Activated gamma-delta T cell (primary cell): Measurements from ENCODE around the gene ZBTB32.
"Not testable (repeated sequence)": the region's sequence is repeated elsewhere in the genome, so short reads cannot be mapped to it uniquely, and the experiment has no call there.

ENCODE experiments used
- DNase-seq: peaks from one replicate; lab custom pipeline; 2025; lab: John Stamatoyannopoulos, UW
- total RNA-seq, 2 donors: gene quantifications; one replicate each; lab custom pipeline; 2026; lab: John Stamatoyannopoulos, UW

ZBTB32 gene, protein sequence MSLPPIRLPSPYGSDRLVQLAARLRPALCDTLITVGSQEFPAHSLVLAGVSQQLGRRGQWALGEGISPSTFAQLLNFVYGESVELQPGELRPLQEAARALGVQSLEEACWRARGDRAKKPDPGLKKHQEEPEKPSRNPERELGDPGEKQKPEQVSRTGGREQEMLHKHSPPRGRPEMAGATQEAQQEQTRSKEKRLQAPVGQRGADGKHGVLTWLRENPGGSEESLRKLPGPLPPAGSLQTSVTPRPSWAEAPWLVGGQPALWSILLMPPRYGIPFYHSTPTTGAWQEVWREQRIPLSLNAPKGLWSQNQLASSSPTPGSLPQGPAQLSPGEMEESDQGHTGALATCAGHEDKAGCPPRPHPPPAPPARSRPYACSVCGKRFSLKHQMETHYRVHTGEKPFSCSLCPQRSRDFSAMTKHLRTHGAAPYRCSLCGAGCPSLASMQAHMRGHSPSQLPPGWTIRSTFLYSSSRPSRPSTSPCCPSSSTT
- total RNA-seq, result 0.26 to 0.83 reads per million in 2 donors

DNA sequence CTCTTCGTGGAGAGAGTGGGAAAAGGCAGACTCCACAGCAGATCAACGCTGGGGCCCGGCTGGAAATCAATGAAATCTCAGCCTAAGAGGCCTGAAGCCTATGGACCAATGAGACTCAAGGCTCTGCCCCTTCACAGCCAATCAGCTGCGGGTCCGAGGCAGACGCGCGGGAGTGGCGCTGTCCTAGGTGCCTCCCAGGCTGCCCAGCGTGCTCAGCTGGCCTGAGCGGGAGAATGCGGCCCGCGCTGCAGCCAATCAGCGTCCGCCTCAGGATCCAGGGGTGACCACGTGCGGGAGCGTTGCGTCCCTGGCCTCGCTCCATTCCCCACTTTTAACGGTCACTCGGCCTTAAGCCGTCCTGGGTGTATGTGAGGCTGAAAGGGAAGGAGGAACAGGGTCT lies at the start of gene ZBTB32:
Gene ZBTB32 (plus strand): TSS at position 341 of the 400 bp plus-strand sequence. CDS start 10,069 bp downstream, outside the sequence.
- no peak for DNase-seq

DNA sequence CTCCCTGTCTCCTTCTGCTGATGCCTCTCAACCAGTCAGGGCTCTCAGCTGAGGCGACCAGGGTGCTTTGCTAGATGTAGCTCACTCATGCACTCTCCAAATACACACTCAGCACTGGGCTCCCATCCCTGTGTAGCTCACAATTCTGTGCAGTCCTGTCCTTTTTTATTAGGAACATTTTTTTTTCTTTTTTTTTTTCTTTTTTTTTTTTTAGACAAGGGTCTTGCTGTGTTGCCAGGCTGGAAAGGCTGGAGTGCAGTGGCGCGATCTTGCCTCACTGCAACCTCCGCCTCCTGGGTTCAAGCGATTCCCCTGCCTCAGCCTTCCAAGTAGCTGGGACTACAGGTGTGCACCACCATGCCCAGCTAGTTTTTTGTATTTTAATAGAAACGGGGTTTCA lies 49.5 kb upstream of the ZBTB32 start:
- DNase-seq, result not testable (repeated sequence)

DNA sequence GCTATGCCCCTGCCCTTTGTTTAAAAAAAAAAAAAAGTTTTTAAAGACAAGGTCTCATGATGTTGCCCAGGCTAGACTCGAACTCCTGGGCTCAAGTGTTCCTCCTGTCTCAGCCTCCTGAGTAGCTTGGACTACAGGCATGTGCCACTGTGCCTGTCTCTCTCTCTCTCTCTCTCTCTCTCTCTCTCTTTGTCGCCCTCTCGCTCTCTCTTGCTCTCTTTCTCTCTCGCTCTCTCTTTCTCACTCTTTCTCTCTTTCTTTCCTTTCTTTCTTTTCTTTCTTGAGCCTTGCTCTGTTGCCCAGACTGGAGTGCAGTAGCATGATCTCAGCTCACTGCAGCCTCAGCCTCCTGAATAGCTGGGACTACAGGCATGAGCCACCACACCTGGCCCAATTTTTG lies 48.8 kb upstream of the ZBTB32 start:
- no peak for DNase-seq

DNA sequence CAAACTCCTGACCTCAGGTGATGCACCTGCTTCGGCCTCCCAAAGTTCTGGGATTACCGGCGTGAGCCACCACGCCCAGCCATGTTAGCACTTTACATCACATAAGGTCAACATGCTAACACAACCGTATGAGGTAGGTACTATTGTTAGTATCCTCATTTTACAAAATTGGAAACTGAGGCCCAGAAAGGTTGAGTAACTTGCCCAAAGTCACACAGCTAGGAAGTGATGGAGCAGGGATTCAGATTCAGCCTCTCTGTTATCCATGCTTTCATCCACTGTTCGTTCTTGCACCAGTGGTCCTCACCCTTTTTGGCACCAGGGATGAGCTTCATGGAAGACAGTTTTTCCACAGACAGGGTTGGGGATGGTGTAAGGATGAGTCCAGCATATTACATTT lies 47.7 kb upstream of the ZBTB32 start:
- no peak for DNase-seq

DNA sequence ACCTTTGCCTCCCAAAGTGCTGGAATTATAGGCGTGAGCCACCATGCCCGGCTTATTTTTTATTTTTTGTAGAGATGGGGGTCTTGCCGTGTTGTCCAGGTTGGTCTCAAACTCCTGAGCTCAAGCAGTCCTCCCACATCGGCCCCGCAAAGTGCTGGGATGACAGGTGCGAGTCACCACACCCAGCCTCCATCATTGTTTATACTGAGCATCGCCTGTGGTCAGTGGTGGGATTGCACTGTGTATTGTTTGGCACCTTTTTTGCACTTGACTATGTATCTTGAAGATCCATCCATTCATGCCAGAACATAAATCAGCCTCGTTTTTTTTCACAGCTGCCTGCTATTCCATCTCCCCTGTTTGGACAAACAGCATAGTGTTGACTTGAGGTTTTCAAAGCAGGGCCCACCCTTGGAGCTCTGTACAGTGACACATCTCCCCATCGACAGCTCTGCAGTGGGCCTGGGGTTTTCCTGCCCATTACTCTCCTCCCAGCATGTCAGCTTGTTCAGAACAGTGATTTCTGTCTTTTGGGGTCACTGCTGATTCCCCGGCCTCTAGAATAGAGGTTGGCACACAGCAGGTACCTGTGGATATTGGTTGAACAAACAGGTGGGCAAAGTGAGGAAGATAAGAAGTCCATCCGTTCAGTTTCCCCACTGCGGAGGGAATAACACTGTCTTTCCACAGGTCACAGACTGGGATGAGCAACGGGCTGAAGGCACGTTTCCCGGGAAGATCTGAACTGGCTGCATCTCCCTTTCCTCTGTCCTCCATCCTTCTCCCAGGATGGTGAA lies 46.3 kb upstream of the ZBTB32 start:
- DNase-seq, result no peak

DNA sequence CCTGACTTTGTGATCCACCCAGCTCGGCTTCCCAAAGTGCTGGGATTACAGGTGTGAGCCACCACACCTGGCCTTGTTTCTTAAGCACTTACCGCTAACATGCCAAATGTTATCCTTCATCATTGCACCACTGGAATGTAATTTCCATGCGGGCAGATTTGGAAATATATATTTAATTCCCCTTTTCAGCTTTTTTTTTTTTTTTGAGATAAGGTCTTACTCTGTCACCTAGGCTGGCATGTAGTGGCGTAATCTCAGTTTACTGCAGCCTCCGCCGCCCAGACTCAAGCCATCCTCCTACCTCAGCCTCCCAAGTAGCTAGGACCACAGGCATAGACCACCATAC lies 42.4 kb upstream of the ZBTB32 start:
- DNase-seq, result no peak

DNA sequence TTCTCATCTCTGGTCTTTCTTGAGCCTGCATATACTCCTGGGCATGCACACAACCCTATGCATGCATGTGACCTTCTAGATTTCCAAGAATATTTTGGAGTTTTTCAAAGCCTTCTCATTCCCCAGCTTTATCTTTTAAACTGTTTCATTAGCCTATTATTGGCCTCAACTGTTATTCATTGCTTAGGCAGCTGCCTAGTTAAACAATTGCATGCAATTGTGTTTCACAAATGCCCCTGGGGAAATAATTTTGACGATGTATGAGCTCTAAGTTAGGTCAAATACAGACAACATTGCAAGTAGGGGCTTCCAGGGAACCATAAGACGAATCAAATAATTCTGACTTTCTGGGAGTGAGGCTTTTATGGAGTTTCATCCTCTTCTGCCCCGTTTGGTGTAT lies 40.4 kb upstream of the ZBTB32 start:
- DNase-seq, result no peak

DNA sequence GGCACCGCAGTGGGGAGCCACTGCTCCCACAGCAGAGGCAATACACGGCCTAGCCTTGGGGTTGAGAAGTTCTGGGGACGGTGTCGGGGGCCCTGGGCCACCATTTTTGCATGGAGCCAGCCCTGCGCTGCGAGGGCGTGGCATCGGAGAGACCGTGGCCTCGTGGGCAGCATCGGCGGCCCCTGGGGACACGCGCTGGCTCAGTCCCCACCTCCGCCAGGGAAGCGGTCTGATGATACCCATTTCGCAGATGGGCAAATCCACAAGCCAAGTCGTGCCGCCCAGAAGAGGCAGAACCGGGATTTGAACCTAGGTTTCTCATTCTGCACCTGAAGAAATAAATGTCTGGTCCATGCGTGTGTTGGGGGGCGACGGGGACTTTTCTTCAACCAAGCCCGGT lies 39.2 kb upstream of the ZBTB32 start:
- DNase-seq, result no peak

DNA sequence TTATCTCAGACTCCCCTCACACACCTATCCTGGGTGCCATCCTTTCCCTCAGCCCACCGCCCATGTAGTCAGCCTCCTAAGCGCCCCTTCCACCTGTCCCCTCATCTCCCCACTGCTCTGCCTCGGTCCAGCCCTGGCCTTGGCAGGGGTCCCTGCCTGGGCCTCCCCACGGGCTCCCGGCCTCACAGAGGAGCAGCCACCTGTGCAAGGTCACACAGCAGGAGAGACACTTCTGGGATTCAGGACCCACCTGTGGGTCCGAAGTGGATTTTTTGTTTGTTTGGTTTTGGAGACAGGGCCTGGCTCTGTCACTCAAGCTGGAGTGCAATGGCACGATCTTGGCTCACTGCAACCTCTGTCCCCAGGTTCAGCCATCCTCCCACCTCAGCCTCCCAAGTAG lies 38.8 kb upstream of the ZBTB32 start:
- DNase-seq, result no peak

DNA sequence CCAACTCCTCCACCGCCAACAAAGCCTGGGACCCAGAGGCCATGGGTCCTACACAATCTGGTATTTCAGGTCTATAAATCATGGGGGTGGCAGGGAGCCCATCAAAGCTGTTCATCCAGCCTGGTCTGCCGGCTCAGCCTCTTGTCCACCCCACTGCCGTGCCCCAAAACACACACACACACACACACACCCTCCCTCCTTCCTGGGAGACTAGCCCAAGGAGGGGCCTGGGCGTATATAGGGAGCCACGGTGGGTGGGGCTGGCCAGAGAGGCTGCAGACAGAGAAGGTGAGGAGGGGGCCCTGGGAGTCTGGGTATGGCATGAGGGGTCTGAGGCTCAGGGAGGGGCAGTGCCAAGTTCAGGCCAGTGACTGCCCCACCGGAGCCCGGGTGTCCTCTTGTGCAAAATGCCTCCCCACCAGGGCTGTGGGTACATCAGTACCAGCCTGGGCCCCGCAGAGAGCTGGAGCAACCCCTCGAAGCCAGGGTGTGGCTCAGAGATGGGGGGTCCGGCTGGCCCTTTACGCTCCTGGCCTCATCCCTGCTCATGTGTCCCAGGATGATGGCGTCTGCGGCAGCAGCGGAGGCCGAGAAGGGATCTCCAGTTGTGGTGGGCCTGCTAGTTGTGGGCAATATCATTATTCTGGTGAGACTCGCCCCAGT lies 38.0 kb upstream of the ZBTB32 start, which contains the start of gene UPK1A:
Gene UPK1A (plus strand): TSS at position 267 of the 663 bp plus-strand sequence. CDS start 296 bp downstream, at position 563.
- DNase-seq, result no peak

DNA sequence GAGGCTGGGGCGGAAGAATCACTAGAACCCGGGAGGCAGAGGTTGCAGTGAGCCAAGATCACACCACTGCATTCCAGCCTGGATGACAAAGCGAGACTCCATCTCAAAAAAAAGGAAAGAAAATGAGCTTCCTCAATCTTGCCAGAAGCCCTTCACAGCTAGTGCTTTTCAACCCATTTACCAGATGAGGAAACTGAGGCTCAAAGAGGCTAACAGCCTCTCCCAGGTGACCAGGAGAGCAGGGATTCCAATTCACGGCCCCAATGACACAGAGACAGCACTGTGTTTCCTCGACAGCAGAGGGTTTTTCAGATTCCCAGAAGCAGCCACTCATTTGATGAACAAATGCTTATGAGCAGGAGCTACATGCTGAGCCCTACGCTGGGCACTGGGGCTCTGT lies 34.8 kb upstream of the ZBTB32 start:
- DNase-seq, result no peak

DNA sequence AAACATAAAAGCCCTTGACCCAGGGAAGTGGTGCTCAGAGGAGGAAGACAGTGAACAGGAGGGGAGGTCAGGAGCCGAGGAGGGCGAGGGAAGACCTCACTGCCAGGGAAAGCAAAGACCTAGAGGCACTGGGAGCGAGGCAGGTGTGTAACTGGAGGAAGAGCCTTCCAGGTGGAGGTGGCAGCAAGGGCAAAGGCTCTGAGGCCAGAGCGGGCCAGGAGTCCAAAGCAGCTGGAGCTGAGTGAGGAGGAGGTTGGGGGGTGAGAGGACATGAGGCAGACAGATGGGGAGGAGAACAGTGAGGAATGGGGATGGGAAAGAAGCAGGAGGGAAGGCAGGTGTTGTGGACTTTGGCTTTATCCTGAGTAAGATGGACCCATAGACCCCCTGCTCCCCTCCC lies 34.4 kb upstream of the ZBTB32 start:
- no peak for DNase-seq

DNA sequence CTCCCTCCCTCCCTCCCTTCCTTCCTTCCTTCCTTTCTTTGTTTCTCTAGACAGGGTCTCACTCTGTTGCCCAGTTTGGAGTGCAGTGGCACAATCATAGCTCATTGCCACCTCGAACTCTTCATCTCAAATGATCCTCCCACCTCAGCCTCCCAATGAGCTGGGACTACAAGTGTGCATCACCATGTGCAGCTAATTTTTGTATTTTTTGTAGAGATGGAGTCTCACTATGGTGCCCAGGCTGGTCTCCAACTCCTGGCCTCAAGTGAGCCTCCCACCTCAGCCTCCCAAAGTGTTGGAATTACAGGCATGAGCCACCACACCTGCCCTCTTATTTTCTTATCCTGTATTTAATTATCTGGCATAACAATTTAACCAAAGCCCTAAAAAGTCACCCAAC lies 33.7 kb upstream of the ZBTB32 start:
- no peak for DNase-seq

DNA sequence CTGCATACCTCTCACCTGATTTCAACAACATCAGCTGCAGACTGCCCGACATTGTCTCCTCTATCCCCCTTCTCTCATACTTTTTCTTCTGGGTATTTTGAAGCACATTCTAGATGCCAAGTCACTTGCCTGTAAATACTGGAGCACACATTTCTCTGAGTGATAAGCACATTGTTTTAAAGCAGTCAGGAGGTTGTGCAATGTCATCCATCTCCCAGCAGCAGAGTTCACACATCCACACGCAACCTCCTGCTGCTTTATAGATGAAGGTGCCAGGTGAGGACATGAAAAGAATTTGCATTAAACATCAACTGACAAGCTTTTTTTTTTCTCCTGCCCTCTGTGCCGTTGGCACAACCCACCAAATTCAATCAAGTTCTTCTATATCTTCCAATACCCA lies 32.5 kb upstream of the ZBTB32 start:
- DNase-seq, result no peak

DNA sequence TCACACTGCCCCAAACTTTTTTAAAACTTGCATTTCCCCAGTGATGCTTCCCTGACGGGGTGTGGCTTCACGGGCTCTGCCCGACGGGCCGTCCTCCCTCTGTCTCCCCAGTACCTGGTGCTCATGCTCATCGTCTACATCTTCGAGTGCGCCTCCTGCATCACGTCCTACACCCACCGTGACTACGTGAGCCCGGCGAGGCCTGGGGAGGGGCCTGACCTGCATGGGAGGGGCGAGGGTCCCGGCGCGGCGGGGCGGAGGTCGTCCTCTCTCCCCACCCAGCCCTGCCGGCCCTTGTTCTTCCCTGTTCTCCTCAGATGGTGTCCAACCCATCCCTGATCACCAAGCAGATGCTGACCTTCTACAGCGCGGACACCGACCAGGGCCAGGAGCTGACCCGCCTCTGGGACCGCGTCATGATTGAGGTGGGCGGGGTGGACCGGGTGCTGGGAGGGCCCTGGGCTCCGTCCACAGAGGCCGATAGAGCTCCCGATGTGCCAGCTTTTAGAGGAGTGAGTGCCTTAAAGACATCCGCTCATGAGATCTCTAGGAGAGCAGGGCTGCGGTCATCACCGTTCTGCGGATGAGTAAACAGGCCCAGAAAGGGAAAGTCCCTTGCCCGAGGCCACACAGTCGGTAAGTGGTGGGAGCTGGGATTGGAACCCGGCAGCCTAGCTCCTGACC lies 31.1 kb upstream of the ZBTB32 start:
- DNase-seq, result no peak

DNA sequence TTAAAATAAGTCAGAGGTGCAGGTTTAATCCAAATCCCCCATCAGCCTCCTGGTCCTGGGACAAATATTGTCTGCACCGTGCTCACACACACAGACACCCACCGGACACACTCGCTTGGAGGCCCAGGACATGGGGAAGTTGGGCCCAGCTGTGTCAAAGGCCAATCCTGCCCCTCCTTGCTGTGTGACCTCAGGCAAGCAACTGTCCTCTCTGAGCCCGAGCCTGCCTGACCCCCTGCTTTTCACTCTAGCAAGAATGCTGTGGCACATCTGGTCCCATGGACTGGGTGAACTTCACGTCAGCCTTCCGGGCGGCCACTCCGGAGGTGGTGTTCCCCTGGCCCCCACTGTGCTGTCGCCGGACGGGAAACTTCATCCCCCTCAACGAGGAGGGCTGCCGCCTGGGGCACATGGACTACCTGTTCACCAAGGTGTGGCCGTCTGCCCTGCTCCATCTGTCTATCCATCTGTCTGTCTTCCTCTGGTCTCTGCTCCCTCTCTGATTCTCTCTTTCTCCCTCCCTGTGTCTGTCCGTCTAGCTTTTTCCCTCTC lies 28.7 kb upstream of the ZBTB32 start:
- no peak for DNase-seq

DNA sequence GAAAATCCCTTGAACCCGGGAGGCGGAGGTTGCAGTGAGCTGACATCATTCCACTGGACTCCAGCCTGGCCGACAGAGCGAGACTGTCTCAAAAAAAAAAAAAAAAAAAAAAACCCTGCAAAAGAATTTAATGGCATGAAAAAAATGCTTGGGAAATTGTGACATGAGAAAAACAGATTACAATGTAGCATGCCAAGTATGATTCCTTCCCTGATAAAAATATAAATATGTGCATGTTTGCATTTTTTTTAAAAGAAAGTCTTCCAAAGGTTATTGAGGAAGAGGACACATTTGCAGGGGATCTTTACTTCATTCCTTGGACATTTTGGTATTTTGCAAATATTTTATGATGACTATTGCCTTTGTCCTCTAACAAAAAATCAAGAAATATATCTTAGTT lies 14.5 kb upstream of the ZBTB32 start:
- no peak for DNase-seq

DNA sequence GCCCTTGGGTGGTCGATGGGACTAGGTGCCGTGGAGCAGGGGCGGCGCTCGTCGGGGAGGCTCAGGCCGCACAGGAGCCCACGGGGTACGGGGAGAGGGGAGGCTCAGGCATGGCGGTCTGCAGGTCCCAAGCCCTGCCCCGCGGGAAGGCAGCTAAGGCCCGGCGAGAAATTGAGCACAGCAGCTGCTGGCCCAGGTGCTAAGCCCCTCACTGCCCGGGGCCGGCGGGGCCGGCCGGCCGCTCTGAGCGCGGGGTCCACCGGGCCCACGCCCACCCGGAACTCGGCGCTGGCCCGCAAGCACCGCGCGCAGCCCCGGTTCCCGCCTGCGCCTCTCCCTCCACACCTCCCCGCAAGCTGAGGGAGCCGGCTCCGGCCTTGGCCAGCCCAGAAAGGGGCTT lies 13.3 kb upstream of the ZBTB32 start:
- DNase-seq, result not testable (repeated sequence)

DNA sequence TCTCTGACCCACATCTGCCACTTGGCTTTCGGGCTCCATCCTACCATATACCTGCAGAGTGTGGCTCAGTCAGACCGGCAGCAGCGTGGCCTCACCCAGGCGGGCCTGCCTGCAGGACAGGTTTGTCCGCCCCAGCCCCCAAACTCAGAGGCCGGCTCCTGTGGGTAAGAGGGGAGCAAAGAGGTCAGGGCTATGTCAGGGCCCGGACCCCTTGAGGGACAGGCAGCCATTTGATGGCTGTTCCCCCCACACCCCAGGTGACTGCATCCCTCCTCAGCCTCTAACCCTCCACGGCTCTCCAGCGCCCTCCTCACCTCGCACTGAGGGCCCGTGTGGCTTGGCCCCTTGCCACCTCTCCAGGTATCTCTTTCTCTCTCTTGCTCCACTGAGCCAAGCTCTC lies 12.3 kb upstream of the ZBTB32 start:
- no peak for DNase-seq

DNA sequence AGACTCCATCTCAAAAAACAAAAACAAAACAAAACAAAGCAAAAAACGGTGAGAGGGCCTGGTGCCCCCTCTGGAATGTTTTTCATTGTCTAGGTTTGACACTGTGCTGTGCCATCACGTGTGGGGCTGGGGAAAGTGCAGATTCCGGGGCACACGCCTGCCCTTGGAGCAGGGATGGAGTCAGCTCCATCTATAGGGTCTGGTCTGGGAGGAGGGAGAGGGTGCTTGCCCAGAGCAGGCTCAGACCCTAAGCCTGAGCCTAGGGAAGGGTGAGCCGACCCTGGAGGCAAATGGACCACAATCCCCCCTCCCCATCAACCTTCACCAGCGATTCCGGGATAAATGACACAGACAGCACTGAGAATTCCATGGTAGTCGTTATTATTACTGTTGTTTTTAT lies 10.9 kb upstream of the ZBTB32 start:
- DNase-seq, result no peak

DNA sequence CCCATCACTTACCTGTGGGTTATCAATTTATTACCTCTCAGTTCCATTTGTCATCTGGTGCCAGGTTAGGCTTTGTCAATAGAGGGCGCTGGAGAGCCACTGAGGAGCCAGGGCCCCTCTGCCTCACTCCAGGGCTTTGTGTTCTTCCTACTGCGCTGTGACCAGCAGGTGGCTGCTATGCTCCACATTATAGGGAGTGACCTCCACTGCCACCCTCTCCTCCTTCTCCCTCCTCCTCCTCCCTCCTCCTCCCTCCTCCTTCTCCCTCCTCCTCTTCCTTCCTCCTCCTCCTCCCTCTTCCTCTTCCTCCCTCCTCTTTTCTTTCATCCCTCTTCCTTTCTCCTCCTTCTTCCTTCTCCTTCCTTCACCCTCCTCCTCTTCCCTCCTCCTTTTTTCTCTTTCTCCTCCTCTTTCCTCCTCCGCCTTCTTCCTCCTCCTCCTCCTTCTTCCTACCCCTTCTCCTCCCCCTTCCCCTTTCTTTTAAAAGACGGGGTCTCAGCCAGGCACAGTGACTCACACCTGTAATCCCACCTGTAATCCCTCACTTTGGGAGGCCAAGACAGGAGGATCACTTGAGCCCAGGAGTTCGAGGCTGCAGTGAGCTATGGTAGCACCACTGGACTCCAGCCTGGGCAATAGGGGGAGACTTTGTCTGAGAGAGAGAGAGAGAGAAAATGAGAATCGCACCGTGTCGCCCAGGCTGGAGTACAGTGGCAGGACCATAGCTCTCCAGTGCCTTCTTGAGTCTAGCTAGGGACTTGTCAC lies 10.3 kb upstream of the ZBTB32 start:
- no peak for DNase-seq
